K562 (cell line): ENCODE measurements around the gene GTF2A2. TPM values are rescaled to one million over a fixed set of nuclear protein-coding genes. Genes with fewer than 3 reads are reported as not detected.

Experiments
- ATAC-seq: fragments of 200-7000 bp; cut with Tn5 transposase; 3 replicates; pipeline ENCODE4 v1.9.1; 2020; ENCODE audit warnings: moderate library complexity
- BruUV-seq: library from RNA; stranded (reverse); fragments of 400-500 nt; replicated peaks from 2 replicates; lab custom pipeline; 2021; lab: Mats Ljungman, UMichigan
- CTCF ChIA-PET: fragments of 300-600 bp; formaldehyde crosslinking; extraction: SDS; loops from one replicate; lab custom pipeline; 2021; ENCODE audit warnings: low intra/inter-chr PET ratio; lab: Yijun Ruan, JAX
- POLR2A ChIA-PET: fragments of 300-600, 350-650 bp; sonication (Branson Sonifier 250); formaldehyde crosslinking; extraction: SDS; loops from one replicate; lab custom pipeline; 2021; ENCODE audit warnings: antibody characterized with exemption, inconsistent platforms; lab: Yijun Ruan, JAX
- DNase-seq, 4 experiments: peaks; one replicate each; pipeline versions ENCODE4 v3.0.0 to v3.0.0-alpha.2; 2011 to 2018; ENCODE audit warnings: low spot score in 3 of 4, mixed read lengths in 3 of 4; ENCODE audit errors: extremely low read depth in 1 of 4
- FAIRE-seq: peaks from 2 replicates; lab custom pipeline; 2011; peaks lifted over from hg19 to GRCh38; lab: Jason Lieb, UNC
- H2AFZ ChIP-seq: 2 replicates; pipeline ENCODE4 v1.6.0; 2011; ENCODE audit warnings: low read depth, low read length, control low read depth, inconsistent platforms
- H3K27ac ChIP-seq: fragments of 200-600 bp; 3 replicates; pipeline ENCODE4 v1.8.0; 2011; ENCODE audit warnings: low read depth, mild to moderate bottlenecking, control low read depth, inconsistent platforms, low read length, moderate library complexity, mixed read lengths; ENCODE audit errors: extremely low read depth
- H3K27me3 ChIP-seq, 2 experiments: fragments of 300-600 bp in 1 of 2; 2 replicates in 1 of 2; 3 replicates in 1 of 2; pipeline versions ENCODE4 v1.6.0 to v1.8.0; 2011; ENCODE audit warnings: inconsistent platforms in 2 of 2, low read length in 2 of 2, mild to moderate bottlenecking in 1 of 2, mixed read lengths in 1 of 2, moderate library complexity in 1 of 2; ENCODE audit not compliant: control insufficient read depth in 2 of 2, insufficient read depth in 2 of 2
- H3K36me3 ChIP-seq: fragments of 300-600 bp; 3 replicates; pipeline ENCODE4 v1.8.0; 2011; ENCODE audit warnings: mild to moderate bottlenecking, low read length, inconsistent platforms; ENCODE audit not compliant: control insufficient read depth, insufficient read depth
- H3K4me1 ChIP-seq, 2 experiments: fragments of 200-600 bp in 1 of 2; replicated peaks in 1 of 2; 2 replicates in 1 of 2; 3 replicates in 1 of 2; pipeline versions ENCODE4 v1.5.1 to v1.8.0; 2011; ENCODE audit warnings: inconsistent platforms in 2 of 2, low read length in 2 of 2, mild to moderate bottlenecking in 1 of 2, mixed read lengths in 1 of 2, moderate library complexity in 1 of 2; ENCODE audit not compliant: control insufficient read depth in 2 of 2, insufficient read depth in 2 of 2
- H3K4me2 ChIP-seq: 2 replicates; pipeline ENCODE4 v1.6.1; 2011; ENCODE audit warnings: low read length, control low read depth, inconsistent platforms, mixed read lengths; ENCODE audit not compliant: insufficient read depth
- H3K4me3 ChIP-seq: fragments of 200-600 bp; sonication (generic), shearing (Covaris generic); 2 replicates; pipeline ENCODE4 v1.5.1; 2016; ENCODE audit warnings: control low read depth, inconsistent platforms
- H3K79me2 ChIP-seq: fragments of 200-600 bp; 3 replicates; pipeline ENCODE4 v1.8.0; 2011; ENCODE audit warnings: low read length, inconsistent platforms; ENCODE audit not compliant: control insufficient read depth, insufficient read depth
- H3K9ac ChIP-seq, 2 experiments: 2 replicates each; pipeline versions ENCODE4 v1.6.0 to v1.6.1; 2011; ENCODE audit warnings: low read depth in 2 of 2, low read length in 2 of 2, control low read depth in 1 of 2, inconsistent platforms in 1 of 2, mild to moderate bottlenecking in 1 of 2, mixed read lengths in 1 of 2; ENCODE audit not compliant: insufficient read depth in 1 of 2
- H3K9me1 ChIP-seq: one replicate; pipeline ENCODE4 v1.6.0; 2011; ENCODE audit warnings: inconsistent platforms, mild to moderate bottlenecking, low read length, moderate library complexity; ENCODE audit not compliant: control insufficient read depth, insufficient read depth
- H3K9me3 ChIP-seq: replicated peaks from 2 replicates; pipeline ENCODE4 v1.5.1; 2011; ENCODE audit warnings: low read depth, low read length, inconsistent platforms; ENCODE audit not compliant: control insufficient read depth, insufficient read depth
- H4K20me1 ChIP-seq: replicated peaks from 2 replicates; pipeline ENCODE4 v1.6.1; 2011; ENCODE audit warnings: low read length, inconsistent platforms, mixed read lengths; ENCODE audit not compliant: control insufficient read depth, insufficient read depth
- DMBX1 ChIP-seq: fragments of 250-450 bp; sonication (Bioruptor Pico); IDR thresholded peaks from 2 replicates; pipeline ENCODE4 v1.8.0; 2022; ENCODE audit warnings: inconsistent platforms, mild to moderate bottlenecking, moderate library complexity, borderline replicate concordance
- EHMT2 ChIP-seq: fragments of 450-650 bp; IDR thresholded peaks from 2 replicates; pipeline ENCODE4 v1.6.1; 2018; ENCODE audit warnings: antibody characterized with exemption
- ELF1 ChIP-seq: fragments of 200-800 bp; sonication (Bioruptor generic); IDR thresholded peaks from 2 replicates; pipeline ENCODE4 v1.6.1; 2016; ENCODE audit warnings: missing genetic modification characterization, missing compliant biosample characterization
- FOXM1 ChIP-seq, 2 experiments: fragments of 450-650 bp in 1 of 2; sonication (generic) in 1 of 2; formaldehyde crosslinking in 1 of 2; IDR thresholded peaks; 2 replicates each; pipeline versions ENCODE4 v1.6.1 to v1.9.0; 2017 to 2022; ENCODE audit warnings: low read depth in 2 of 2, mild to moderate bottlenecking in 2 of 2, missing genetic modification reagents in 1 of 2, moderate library complexity in 1 of 2
- GABPA ChIP-seq: fragments of 200-800 bp; sonication (Bioruptor generic); conservative IDR thresholded peaks from 2 replicates; pipeline ENCODE4 v1.6.1; 2016; ENCODE audit warnings: low read depth, missing genetic modification characterization, missing compliant biosample characterization
- MTA1 ChIP-seq: fragments of 450-650 bp; IDR thresholded peaks from 2 replicates; pipeline ENCODE4 v1.6.1; 2017; ENCODE audit warnings: borderline replicate concordance
- PCBP1 ChIP-seq: fragments of 200-400 bp; formaldehyde crosslinking; IDR thresholded peaks from 2 replicates; pipeline ENCODE4 v1.6.1; 2018; ENCODE audit warnings: mild to moderate bottlenecking, low read depth, low read length; ENCODE audit not compliant: poor library complexity, severe bottlenecking
- RCOR1 ChIP-seq, 2 experiments: IDR thresholded peaks; 2 replicates each; pipeline ENCODE4 v1.6.1; 2012; ENCODE audit warnings: low read depth in 2 of 2, low read length in 2 of 2, borderline replicate concordance in 1 of 2, improper control_type of control experiment in 1 of 2
- SREBF2 ChIP-seq: sonication (generic); formaldehyde crosslinking; IDR thresholded peaks from 2 replicates; pipeline ENCODE4 v1.4.0; 2020; ENCODE audit warnings: mild to moderate bottlenecking, missing genetic modification reagents
- TCF3 ChIP-seq: sonication (generic); formaldehyde crosslinking; IDR thresholded peaks from 2 replicates; pipeline ENCODE4 v1.4.0; 2020; ENCODE audit warnings: mild to moderate bottlenecking, missing genetic modification reagents
- TEAD4 ChIP-seq, 2 experiments: sonication (generic) in 1 of 2; formaldehyde crosslinking in 1 of 2; IDR thresholded peaks; 2 replicates each; pipeline versions ENCODE4 v1.6.1 to v1.8.0; 2012 to 2022; ENCODE audit warnings: borderline replicate concordance in 1 of 2, inconsistent platforms in 1 of 2, low read length in 1 of 2, mild to moderate bottlenecking in 1 of 2, missing genetic modification reagents in 1 of 2
- TRIM24 ChIP-seq, 2 experiments: fragments of 450-650 bp; IDR thresholded peaks; 2 replicates each; pipeline ENCODE4 v1.6.1; 2016
- U2AF2 ChIP-seq: fragments of 200-400 bp; formaldehyde crosslinking; optimal IDR thresholded peaks from 2 replicates; pipeline ENCODE3; 2017; ENCODE audit warnings: low read depth, mild to moderate bottlenecking, low read length
- ZFX ChIP-seq: sonication (generic); formaldehyde crosslinking; IDR thresholded peaks from 2 replicates; pipeline ENCODE4 v1.8.0; 2022; ENCODE audit warnings: mild to moderate bottlenecking, missing genetic modification reagents, moderate library complexity
- ZNF184 ChIP-seq: sonication (generic); formaldehyde crosslinking; IDR thresholded peaks from 2 replicates; pipeline ENCODE4 v1.5.0; 2020; ENCODE audit warnings: missing genetic modification reagents
- ZNF24 ChIP-seq: fragments of 450-650 bp; IDR thresholded peaks from 2 replicates; pipeline ENCODE4 v1.6.1; 2016
- WGBS: fragments of 100-300 bp; shearing (Covaris generic); methylation state at CpG from one replicate; pipeline ENCODE4 v1.1.6; 2016; ENCODE audit warnings: low coverage, mixed read lengths; ENCODE audit not compliant: insufficient coverage; ENCODE audit errors: missing lambda C conversion rate; 5-methylcytosine and 5-hydroxymethylcytosine counted together
- in situ Hi-C: fragments of 300-500 bp; cut with MboI; formaldehyde crosslinking; loops from 4 replicates; pipeline ENCODE4 v1.15.0; 2018; ENCODE audit warnings: inconsistent platforms, mixed read lengths
- intact Hi-C: fragments of 100-400 bp; cut with micrococcal nuclease; formaldehyde crosslinking; loops from 2 replicates; pipeline ENCODE4 v1.14.2; 2022
- polyA plus RNA-seq, 8 experiments: library from polyadenylated mRNA; depleted of rRNA in 4 of 8; stranded (reverse) in 5 of 8; unstranded in 3 of 8; fragments of >200 nt; fragmentation: Nextera tagmentation in 2 of 8; fragmentation: Illumina TruSeq in 1 of 8; extraction: Ambion mirVana in 2 of 8; extraction: Trizol in 1 of 8; gene quantifications; 2 replicates each; pipeline versions ENCODE4 v1.2.1 to v1.2.3, GENCODE V29; 2011 to 2014; ENCODE audit warnings: inconsistent platforms in 1 of 8, missing spikeins in 1 of 8
- total RNA-seq, 7 experiments: library from RNA; depleted of rRNA in 6 of 7; stranded (reverse); fragments of >200 nt in 6 of 7; fragmentation: Illumina TruSeq in 2 of 7; extraction: Trizol in 2 of 7; gene quantifications; 2 replicates each; pipeline versions ENCODE4 v1.2.1 to v1.2.3, GENCODE V29; 2011 to 2021; ENCODE audit warnings: low replicate concordance in 1 of 7
- TF ChIP-seq, protein P1 (sequence below): sonication (generic); formaldehyde crosslinking; IDR thresholded peaks from 2 replicates; pipeline ENCODE4 v1.8.0; 2022; ENCODE audit warnings: mild to moderate bottlenecking, missing genetic modification reagents
- TF ChIP-seq, protein P2 (sequence below): sonication (generic); formaldehyde crosslinking; IDR thresholded peaks from 2 replicates; pipeline ENCODE4 v1.8.1; 2023; ENCODE audit warnings: mild to moderate bottlenecking, missing genetic modification reagents, moderate library complexity

The GTF2A2 gene
- total and polyA plus RNA-seq, 9 of the 15 experiments (the other 6 are each of a cell fraction or from before 2014, with no cell fraction given), result 128 to 656 (median 172) TPM

DNA sequence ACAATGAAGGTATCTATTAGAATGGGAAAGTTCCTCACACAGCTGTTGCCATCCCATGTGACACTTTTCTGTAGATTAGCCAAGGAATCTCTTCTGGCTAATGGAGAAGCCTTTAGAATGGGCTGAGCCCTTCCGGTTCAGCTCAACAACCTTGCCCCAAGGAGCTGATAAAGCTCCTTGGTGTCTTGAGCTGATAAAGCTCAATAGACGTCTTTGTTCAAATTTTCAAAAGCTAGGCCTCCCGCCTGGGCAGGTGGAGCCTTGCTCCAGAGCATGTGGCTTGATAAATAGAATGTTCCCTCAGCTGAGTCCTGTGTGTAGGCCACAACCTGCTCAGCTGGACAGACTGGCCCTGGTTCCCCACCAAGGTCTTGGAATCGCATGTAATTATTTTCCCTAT is 39.0 kb upstream of the GTF2A2 start:
- Histone ChIP-seq H4K20me1 (no peaks in the 10 kb centered on the region), H3K9me1 (no peaks in the 10 kb centered on the region), H3K27me3 (no peaks in the 10 kb centered on the region), H3K79me2 (no peaks in the 10 kb centered on the region), H3K27ac (peak overlapping the region; percentile 30; the same call in 1 of the 3 replicates), H2AFZ (peak overlapping the region; percentile 71), H3K36me3 (no peaks in the 10 kb centered on the region), H3K9ac (no peak overlapping the region), H3K4me3 (no peak overlapping the region), H3K4me2 (no peak overlapping the region), H3K4me1 (peaks cover 4 to 8% of the 10 kb centered on the region in 2 experiments; a peak in 3 of 5 replicates), H3K9me3 (no peaks in the 10 kb centered on the region)
- no TSS peak for BruUV-seq
- WGBS, result 9% methylated on average over 4 of the region's 4 CpGs
- ChIA-PET CTCF (no interaction called here), POLR2A (interaction anchor here (0.6 to 0.8 kb wide), 2 partner anchors 15 to 18 kb away, joined by 3 read pairs; no protein-coding TSS in a partner anchor)
- FAIRE-seq (peak; percentile 84), DNase-seq (peak in 2 of 4 experiments; percentile 52 to 73), ATAC-seq (peak; percentile 80)
- intact Hi-C loops (loop anchor here (10.0 kb wide), 1 partner anchor 218 kb away; no protein-coding TSS in a partner anchor), in situ Hi-C loops (loop anchor here (10.0 kb wide), 2 partner anchors 628 to 828 kb away; no protein-coding TSS in a partner anchor)
- peak; percentile 63 for TF ChIP-seq GABPA (tag)
- peak in 1 of 2 experiments; percentile 46; a peak in 1 of 4 replicates for TF ChIP-seq RCOR1 (IDR thresholded peaks at IDR 0.05; ENCODE audit: borderline replicate concordance in 1 of 2, low read depth in 2 of 2, low read length in 2 of 2)
- 0 out of 4 replicates have a peak, but pooled peaks have one; percentile 17 to 43 for TF ChIP-seq TRIM24 (IDR thresholded peaks at IDR 0.05)
- TF ChIP-seq ZFX, result peak; percentile 85
- TF ChIP-seq MTA1, result no peak
- TF ChIP-seq SREBF2 (CRISPR knock-in tag), result no peak
- TF ChIP-seq, protein P1, sequence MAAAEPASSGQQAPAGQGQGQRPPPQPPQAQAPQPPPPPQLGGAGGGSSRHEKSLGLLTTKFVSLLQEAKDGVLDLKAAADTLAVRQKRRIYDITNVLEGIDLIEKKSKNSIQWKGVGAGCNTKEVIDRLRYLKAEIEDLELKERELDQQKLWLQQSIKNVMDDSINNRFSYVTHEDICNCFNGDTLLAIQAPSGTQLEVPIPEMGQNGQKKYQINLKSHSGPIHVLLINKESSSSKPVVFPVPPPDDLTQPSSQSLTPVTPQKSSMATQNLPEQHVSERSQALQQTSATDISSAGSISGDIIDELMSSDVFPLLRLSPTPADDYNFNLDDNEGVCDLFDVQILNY, result no peak
- 0 out of 2 replicates have a peak, but pooled peaks have one; percentile 41 for TF ChIP-seq DMBX1
- no peak for TF ChIP-seq PCBP1
- TF ChIP-seq EHMT2, result peak; percentile 80
- peak; percentile 72 for TF ChIP-seq TEAD4 (IDR thresholded peaks at IDR 0.05; ENCODE audit: low read length)
- no peak for TF ChIP-seq TEAD4 (CRISPR knock-in tag; IDR thresholded peaks at IDR 0.05; ENCODE audit: borderline replicate concordance)
- no peak for TF ChIP-seq U2AF2
- TF ChIP-seq TCF3 (CRISPR knock-in tag), result peak; percentile 79
- peak; percentile 24; the same call in 1 of the 2 replicates for TF ChIP-seq ELF1
- TF ChIP-seq FOXM1 (IDR thresholded peaks at IDR 0.05; ENCODE audit: low read depth), result peak; percentile 58; the same call in 1 of the 2 replicates
- no peak for TF ChIP-seq FOXM1 (CRISPR knock-in tag; IDR thresholded peaks at IDR 0.05; ENCODE audit: low read depth)
- TF ChIP-seq ZNF184 (CRISPR knock-in tag), result no peak
- TF ChIP-seq, protein P2, sequence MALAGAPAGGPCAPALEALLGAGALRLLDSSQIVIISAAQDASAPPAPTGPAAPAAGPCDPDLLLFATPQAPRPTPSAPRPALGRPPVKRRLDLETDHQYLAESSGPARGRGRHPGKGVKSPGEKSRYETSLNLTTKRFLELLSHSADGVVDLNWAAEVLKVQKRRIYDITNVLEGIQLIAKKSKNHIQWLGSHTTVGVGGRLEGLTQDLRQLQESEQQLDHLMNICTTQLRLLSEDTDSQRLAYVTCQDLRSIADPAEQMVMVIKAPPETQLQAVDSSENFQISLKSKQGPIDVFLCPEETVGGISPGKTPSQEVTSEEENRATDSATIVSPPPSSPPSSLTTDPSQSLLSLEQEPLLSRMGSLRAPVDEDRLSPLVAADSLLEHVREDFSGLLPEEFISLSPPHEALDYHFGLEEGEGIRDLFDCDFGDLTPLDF (CRISPR knock-in tag), result no peak
- TF ChIP-seq ZNF24, result no peak
